Right renal cortex interstitium (tissue), 3 donors: Measurements from ENCODE around the gene DIP2C. TPM values are rescaled to one million over a fixed set of nuclear protein-coding genes. Genes with fewer than 3 reads are reported as not detected.
"Not testable (repeated sequence)": the region's sequence is repeated elsewhere in the genome, so short reads cannot be mapped to it uniquely, and the experiment has no call there.

Experiments
- DNase-seq, 3 donors: peaks; one replicate each; pipeline ENCODE4 v3.0.0-alpha.2; 2013; ENCODE audit warnings: low read depth in 3 of 3, low spot score in 2 of 3
- polyA plus RNA-seq, 3 donors: library from polyadenylated mRNA; unstranded; fragments of 120-200 nt; gene quantifications; one replicate each; pipeline ENCODE4 v1.2.1, GENCODE V29; 2013; ENCODE audit not compliant: insufficient read length in 3 of 3

The DIP2C gene
- polyA plus RNA-seq, 3 donors = 19.2 to 22.3 (median 21.0) TPM

- not testable (repeated sequence) for DNase-seq
These were observed 57.2 kb downstream of the DIP2C start for GRCh38 chr10:632155-632806.

- no peak for DNase-seq
These were observed 58.2 kb downstream of the DIP2C start for GRCh38 chr10:631266-631665.

GRCh38 chr10:630581-631073, 58.8 kb downstream of the DIP2C start:
- no peak for DNase-seq

GRCh38 chr10:629186-629998, 60.1 kb downstream of the DIP2C start:
- DNase-seq = no peak

GRCh38 chr10:628386-629045, 61.0 kb downstream of the DIP2C start:
- DNase-seq = no peak

- no peak for DNase-seq
These were observed 62.2 kb downstream of the DIP2C start for GRCh38 chr10:627032-627992.

GRCh38 chr10:625751-626711, 63.4 kb downstream of the DIP2C start:
- no peak for DNase-seq

- DNase-seq = no peak
These were observed 64.2 kb downstream of the DIP2C start for GRCh38 chr10:625333-625696.

- no peak for DNase-seq
These were observed 64.7 kb downstream of the DIP2C start for GRCh38 chr10:624605-625332.

- DNase-seq = no peak
These were observed 65.2 kb downstream of the DIP2C start for GRCh38 chr10:624312-624604.

- DNase-seq = no peak
These were observed 65.8 kb downstream of the DIP2C start for GRCh38 chr10:623477-624311.

GRCh38 chr10:623014-623413, 66.5 kb downstream of the DIP2C start:
- no peak for DNase-seq

- DNase-seq = no peak
These were observed 67.3 kb downstream of the DIP2C start for GRCh38 chr10:621981-622740.

GRCh38 chr10:621513-621912, 68.0 kb downstream of the DIP2C start:
- DNase-seq = no peak

GRCh38 chr10:620971-621370, 68.5 kb downstream of the DIP2C start:
- DNase-seq = no peak

GRCh38 chr10:620417-620816, 69.1 kb downstream of the DIP2C start:
- no peak for DNase-seq

- DNase-seq = no peak
These were observed 69.8 kb downstream of the DIP2C start for GRCh38 chr10:619710-620109.
